ENCODE results near the gene MED26.

Gene MED26

DNA sequence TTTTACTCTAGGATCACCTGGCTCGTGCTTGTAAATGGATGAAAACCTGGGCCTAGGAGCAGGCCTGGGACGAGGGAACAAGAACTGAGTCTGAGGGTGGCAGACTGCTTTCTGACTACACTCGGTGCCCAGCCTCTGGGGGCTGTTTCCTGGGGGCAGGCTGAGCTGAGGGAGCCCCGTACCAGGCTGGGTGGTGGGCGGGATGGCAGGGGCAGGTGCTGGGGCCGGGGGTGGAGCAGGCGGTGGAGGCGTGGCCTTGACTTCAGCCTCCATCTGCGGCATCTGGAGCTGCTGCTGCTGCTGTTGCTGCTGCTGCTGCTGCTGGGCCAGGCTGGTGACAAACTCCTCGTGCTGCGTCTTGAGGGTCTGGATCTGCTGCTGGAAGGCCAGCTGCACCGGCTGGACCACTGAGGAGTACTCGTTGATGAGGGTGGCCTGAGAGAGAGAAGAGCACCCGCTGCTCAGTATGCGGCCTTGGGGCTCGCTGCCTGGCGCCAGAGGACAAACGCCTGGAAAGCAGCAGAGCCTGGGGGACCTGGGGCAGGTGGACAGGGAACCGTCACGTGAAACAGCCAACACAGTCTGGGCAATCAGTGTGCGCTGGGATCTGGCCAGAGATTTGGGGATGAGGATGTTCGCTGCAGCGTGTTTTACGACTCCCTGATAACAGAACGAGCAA lies 98.4 kb downstream of the MED26 start:
- Histone ChIP-seq H3K9ac (ENCODE audit: low read length) (no peak overlapping the region), H3K27me3 (ENCODE audit: control insufficient read depth, insufficient read depth, low read length) (no peaks in the 10 kb centered on the region), H3K4me3 (ENCODE audit: low read length) (no peak overlapping the region), H3K9me3 (ENCODE audit: control insufficient read depth, low read depth, low read length) (no peaks in the 10 kb centered on the region), H3K36me3 (ENCODE audit: control insufficient read depth, low read depth, low read length) (peaks cover 92% of the 10 kb centered on the region), H3K4me1 (ENCODE audit: control insufficient read depth, low read depth, low read length) (no peaks in the 10 kb centered on the region), H3K27ac (ENCODE audit: low read length) (no peak overlapping the region)

DNA sequence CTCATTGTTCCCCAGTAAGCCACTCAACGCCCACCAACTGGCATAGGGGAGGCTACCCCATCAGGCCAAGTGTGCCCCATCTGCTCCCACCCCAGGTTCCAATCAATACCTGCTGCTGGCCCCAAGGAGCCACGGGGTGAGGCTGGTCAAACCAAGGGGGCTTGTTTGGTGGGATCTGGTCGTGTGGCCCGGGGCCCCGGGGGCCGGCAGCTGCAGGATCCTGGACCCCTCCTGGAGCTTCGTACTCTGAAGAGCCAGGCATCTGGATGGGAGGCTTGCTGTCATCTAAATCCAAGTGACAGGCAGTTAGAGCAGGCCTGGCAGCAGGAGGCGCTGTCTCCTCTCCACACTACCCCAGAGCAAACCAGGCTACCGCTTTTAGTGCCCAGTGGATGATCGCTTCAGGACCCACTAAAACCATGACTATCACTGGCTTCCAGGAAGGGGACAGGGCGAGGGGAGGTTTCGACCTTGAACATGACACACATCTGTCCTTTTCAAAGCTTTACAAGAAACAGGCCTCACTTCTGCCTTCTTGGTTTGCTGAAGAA lies 100.0 kb downstream of the MED26 start:
- Histone ChIP-seq H3K4me3 (ENCODE audit: low read length) (no peak overlapping the region), H3K27ac (ENCODE audit: low read length) (no peak overlapping the region), H3K9me3 (ENCODE audit: control insufficient read depth, low read depth, low read length) (no peaks in the 10 kb centered on the region), H3K9ac (ENCODE audit: low read length) (no peak overlapping the region), H3K27me3 (ENCODE audit: control insufficient read depth, insufficient read depth, low read length) (no peaks in the 10 kb centered on the region), H3K36me3 (ENCODE audit: control insufficient read depth, low read depth, low read length) (peaks cover 87% of the 10 kb centered on the region), H3K4me1 (ENCODE audit: control insufficient read depth, low read depth, low read length) (no peaks in the 10 kb centered on the region)

- Histone ChIP-seq H3K36me3 (ENCODE audit: control insufficient read depth, low read depth, low read length) (peaks cover 88% of the 10 kb centered on the region), H3K4me3 (ENCODE audit: low read length) (no peak overlapping the region), H3K9me3 (ENCODE audit: control insufficient read depth, low read depth, low read length) (no peaks in the 10 kb centered on the region), H3K4me1 (ENCODE audit: control insufficient read depth, low read depth, low read length) (no peaks in the 10 kb centered on the region), H3K27me3 (ENCODE audit: control insufficient read depth, insufficient read depth, low read length) (no peaks in the 10 kb centered on the region), H3K27ac (ENCODE audit: low read length) (no peak overlapping the region), H3K9ac (ENCODE audit: low read length) (no peak overlapping the region)
Measured at GRCh38 chr19:16527334-16527935, 100.6 kb downstream of the MED26 start.

DNA sequence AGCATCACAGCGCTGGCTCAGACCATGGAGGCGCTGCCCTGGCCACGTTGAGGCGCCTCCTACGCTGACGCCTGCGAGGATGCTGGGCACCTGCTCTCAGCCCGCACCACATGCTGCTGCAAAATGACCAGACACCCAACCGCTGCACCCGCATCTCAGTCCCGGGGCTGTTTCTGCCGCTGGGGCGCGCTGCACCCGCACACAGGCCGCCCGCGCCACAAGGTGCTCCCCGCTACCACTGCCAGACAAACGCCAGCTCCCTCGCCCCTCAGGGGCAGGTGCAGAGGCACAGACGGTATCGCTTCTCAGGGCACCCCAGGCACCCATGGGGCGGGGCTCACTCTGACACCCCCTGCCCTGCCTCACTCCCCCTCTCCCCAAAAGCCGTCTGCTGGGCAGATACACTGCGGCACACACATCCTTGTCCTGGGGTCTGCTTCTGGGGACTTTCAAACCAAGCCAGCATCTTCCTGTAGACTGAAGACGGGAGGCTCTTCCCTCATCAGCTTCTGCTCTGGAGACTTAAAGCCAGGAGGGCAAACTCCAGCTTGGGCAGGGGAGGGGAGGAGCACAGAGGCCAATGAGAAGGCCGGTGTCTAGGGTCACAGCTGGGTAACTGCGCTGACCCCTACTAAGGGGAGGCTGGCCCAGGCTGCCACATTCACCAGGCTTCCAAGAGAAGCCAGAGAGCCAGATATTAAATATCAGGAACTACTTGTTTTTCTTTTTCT lies 102.1 kb downstream of the MED26 start:
- Histone ChIP-seq H3K4me3 (ENCODE audit: low read length) (no peak overlapping the region), H3K4me1 (ENCODE audit: control insufficient read depth, low read depth, low read length) (no peaks in the 10 kb centered on the region), H3K27me3 (ENCODE audit: control insufficient read depth, insufficient read depth, low read length) (no peaks in the 10 kb centered on the region), H3K36me3 (ENCODE audit: control insufficient read depth, low read depth, low read length) (peaks cover 83% of the 10 kb centered on the region), H3K9ac (ENCODE audit: low read length) (no peak overlapping the region), H3K27ac (ENCODE audit: low read length) (no peak overlapping the region), H3K9me3 (ENCODE audit: control insufficient read depth, low read depth, low read length) (no peaks in the 10 kb centered on the region)

- no peak overlapping the region for H3K4me3 ChIP-seq (ENCODE audit: low read length)
- no peaks in the 10 kb centered on the region for H3K9me3 ChIP-seq (ENCODE audit: control insufficient read depth, low read depth, low read length)
- H3K9ac ChIP-seq (ENCODE audit: low read length): no peak overlapping the region
- no peaks in the 10 kb centered on the region for H3K27me3 ChIP-seq (ENCODE audit: control insufficient read depth, insufficient read depth, low read length)
- no peaks in the 10 kb centered on the region for H3K4me1 ChIP-seq (ENCODE audit: control insufficient read depth, low read depth, low read length)
- H3K36me3 ChIP-seq (ENCODE audit: control insufficient read depth, low read depth, low read length): peaks cover 83% of the 10 kb centered on the region
- H3K27ac ChIP-seq (ENCODE audit: low read length): no peak overlapping the region
Measured at GRCh38 chr19:16524991-16525734, 102.8 kb downstream of the MED26 start.

All from iPS-18a (cell line).